GM21825 (cell line): ENCODE results near the gene TLK2.

Experiments
- ATAC-seq: cut with Tn5 transposase; IDR thresholded peaks from one replicate; pipeline ENCODE4 v1.9.1; 2021; ENCODE audit warnings: mild to moderate bottlenecking, moderate library complexity; ENCODE audit not compliant: unreplicated experiment

TLK2 gene

GRCh38 chr17:62627219-62627903, 148.7 kb downstream of the TLK2 start, which contains the start of gene MRC2:
MRC2 (plus strand) TSS chr17:62627670; CDS start chr17:62627803, 133 bp downstream.
- no peak for ATAC-seq

GRCh38 chr17:62627904-62628633, 149.4 kb downstream of the TLK2 start:
- ATAC-seq = no peak

- ATAC-seq = no peak
These were observed 150.4 kb downstream of the TLK2 start for GRCh38 chr17:62628831-62629555.

- no peak for ATAC-seq
These were observed 151.1 kb downstream of the TLK2 start for GRCh38 chr17:62629556-62630364.

GRCh38 chr17:62630365-62631085, 151.9 kb downstream of the TLK2 start:
- ATAC-seq = no peak

GRCh38 chr17:62631086-62631935, 152.7 kb downstream of the TLK2 start:
- no peak for ATAC-seq

GRCh38 chr17:62631936-62632924, 153.6 kb downstream of the TLK2 start:
- no peak for ATAC-seq

GRCh38 chr17:62637809-62638208, 159.2 kb downstream of the TLK2 start:
- ATAC-seq = no peak

- no peak for ATAC-seq
These were observed 162.5 kb downstream of the TLK2 start for GRCh38 chr17:62641153-62641552.

- no peak for ATAC-seq
These were observed 163.3 kb downstream of the TLK2 start for GRCh38 chr17:62641951-62642350.

- no peak for ATAC-seq
These were observed 164.9 kb downstream of the TLK2 start for GRCh38 chr17:62643496-62643895.

GRCh38 chr17:62644487-62645173, 166.0 kb downstream of the TLK2 start:
- ATAC-seq = no peak

GRCh38 chr17:62648251-62648955, 169.8 kb downstream of the TLK2 start:
- no peak for ATAC-seq

- no peak for ATAC-seq
These were observed 170.3 kb downstream of the TLK2 start for GRCh38 chr17:62648956-62649294.

GRCh38 chr17:62649570-62649969, 170.9 kb downstream of the TLK2 start:
- ATAC-seq = no peak

- no peak for ATAC-seq
These were observed 172.0 kb downstream of the TLK2 start for GRCh38 chr17:62650587-62650986.
